ENCODE measurements around the gene GOLGA1. TPM values are rescaled to one million over a fixed set of nuclear protein-coding genes. Genes with fewer than 3 reads are reported as not detected.

Gene GOLGA1
- total and polyA plus RNA-seq, 2 of the 13 experiments (the other 11 are each of a cell fraction or from before 2014, with no cell fraction given): 12.7 to 15.9 TPM

DNA sequence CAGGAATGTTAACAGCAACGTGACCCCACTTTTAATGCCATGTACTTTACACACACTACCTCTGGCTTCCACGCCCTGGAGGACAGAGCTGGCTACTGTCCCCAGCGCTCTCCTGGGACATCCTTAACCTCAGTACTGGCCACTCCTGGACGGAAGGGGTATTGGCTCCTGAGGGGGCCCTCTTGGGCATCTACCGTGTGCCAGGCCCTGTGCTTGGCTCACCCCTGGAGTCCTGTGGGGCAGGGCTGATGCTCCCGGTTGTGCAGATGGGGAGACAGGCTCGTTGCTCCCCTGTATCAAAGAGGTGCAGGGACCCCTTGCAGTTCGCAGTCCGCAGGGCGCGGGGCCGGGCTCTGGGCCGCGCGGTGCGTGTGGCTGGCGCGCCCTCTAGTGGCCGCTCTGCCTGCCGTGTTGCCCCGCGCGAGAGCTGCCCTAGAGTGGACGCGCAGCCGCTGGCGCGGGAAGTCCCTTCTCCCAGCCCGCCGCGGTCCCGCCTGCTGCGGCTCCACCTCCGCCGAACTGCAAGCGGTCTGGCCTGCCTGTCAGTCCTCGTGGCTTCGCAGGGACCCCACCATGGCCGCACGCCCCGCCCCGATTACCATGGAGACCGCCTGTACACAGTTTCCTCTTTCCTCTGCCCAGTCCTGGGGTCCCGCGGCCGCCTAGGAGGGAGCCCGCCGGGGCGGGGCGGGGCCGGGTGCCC, 87.9 kb downstream of the GOLGA1 start, which contains the start of gene WDR38 (continued):
- TF ChIP-seq RFX5 (IDR thresholded peaks at IDR 0.05; ENCODE audit: low read depth, low read length): no peak
- TF ChIP-seq, protein P1, sequence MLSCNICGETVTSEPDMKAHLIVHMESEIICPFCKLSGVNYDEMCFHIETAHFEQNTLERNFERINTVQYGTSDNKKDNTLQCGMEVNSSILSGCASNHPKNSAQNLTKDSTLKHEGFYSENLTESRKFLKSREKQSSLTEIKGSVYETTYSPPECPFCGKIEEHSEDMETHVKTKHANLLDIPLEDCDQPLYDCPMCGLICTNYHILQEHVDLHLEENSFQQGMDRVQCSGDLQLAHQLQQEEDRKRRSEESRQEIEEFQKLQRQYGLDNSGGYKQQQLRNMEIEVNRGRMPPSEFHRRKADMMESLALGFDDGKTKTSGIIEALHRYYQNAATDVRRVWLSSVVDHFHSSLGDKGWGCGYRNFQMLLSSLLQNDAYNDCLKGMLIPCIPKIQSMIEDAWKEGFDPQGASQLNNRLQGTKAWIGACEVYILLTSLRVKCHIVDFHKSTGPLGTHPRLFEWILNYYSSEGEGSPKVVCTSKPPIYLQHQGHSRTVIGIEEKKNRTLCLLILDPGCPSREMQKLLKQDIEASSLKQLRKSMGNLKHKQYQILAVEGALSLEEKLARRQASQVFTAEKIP (CRISPR knock-in tag; IDR thresholded peaks at IDR 0.05; ENCODE audit: borderline replicate concordance): no peak
- TF ChIP-seq, protein P2, sequence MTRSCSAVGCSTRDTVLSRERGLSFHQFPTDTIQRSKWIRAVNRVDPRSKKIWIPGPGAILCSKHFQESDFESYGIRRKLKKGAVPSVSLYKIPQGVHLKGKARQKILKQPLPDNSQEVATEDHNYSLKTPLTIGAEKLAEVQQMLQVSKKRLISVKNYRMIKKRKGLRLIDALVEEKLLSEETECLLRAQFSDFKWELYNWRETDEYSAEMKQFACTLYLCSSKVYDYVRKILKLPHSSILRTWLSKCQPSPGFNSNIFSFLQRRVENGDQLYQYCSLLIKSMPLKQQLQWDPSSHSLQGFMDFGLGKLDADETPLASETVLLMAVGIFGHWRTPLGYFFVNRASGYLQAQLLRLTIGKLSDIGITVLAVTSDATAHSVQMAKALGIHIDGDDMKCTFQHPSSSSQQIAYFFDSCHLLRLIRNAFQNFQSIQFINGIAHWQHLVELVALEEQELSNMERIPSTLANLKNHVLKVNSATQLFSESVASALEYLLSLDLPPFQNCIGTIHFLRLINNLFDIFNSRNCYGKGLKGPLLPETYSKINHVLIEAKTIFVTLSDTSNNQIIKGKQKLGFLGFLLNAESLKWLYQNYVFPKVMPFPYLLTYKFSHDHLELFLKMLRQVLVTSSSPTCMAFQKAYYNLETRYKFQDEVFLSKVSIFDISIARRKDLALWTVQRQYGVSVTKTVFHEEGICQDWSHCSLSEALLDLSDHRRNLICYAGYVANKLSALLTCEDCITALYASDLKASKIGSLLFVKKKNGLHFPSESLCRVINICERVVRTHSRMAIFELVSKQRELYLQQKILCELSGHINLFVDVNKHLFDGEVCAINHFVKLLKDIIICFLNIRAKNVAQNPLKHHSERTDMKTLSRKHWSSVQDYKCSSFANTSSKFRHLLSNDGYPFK (CRISPR knock-in tag; IDR thresholded peaks at IDR 0.05; ENCODE audit: borderline replicate concordance): peak; percentile 57; the same call in 1 of the 2 replicates
- peak; percentile 20; the same call in 1 of the 2 replicates for TF ChIP-seq ZNF776 (CRISPR knock-in tag; IDR thresholded peaks at IDR 0.05)
- no peak; the same call in 1 of the 2 replicates for TF ChIP-seq NR2F2 (IDR thresholded peaks at IDR 0.05; ENCODE audit: borderline replicate concordance, low read depth)
- no peak for TF ChIP-seq SP2 (CRISPR knock-in tag; IDR thresholded peaks at IDR 0.05)
- no peak for TF ChIP-seq KLF12 (CRISPR knock-in tag; IDR thresholded peaks at IDR 0.05; ENCODE audit: borderline replicate concordance)
- TF ChIP-seq RORA (CRISPR knock-in tag; IDR thresholded peaks at IDR 0.05): no peak
- TF ChIP-seq, protein P3, sequence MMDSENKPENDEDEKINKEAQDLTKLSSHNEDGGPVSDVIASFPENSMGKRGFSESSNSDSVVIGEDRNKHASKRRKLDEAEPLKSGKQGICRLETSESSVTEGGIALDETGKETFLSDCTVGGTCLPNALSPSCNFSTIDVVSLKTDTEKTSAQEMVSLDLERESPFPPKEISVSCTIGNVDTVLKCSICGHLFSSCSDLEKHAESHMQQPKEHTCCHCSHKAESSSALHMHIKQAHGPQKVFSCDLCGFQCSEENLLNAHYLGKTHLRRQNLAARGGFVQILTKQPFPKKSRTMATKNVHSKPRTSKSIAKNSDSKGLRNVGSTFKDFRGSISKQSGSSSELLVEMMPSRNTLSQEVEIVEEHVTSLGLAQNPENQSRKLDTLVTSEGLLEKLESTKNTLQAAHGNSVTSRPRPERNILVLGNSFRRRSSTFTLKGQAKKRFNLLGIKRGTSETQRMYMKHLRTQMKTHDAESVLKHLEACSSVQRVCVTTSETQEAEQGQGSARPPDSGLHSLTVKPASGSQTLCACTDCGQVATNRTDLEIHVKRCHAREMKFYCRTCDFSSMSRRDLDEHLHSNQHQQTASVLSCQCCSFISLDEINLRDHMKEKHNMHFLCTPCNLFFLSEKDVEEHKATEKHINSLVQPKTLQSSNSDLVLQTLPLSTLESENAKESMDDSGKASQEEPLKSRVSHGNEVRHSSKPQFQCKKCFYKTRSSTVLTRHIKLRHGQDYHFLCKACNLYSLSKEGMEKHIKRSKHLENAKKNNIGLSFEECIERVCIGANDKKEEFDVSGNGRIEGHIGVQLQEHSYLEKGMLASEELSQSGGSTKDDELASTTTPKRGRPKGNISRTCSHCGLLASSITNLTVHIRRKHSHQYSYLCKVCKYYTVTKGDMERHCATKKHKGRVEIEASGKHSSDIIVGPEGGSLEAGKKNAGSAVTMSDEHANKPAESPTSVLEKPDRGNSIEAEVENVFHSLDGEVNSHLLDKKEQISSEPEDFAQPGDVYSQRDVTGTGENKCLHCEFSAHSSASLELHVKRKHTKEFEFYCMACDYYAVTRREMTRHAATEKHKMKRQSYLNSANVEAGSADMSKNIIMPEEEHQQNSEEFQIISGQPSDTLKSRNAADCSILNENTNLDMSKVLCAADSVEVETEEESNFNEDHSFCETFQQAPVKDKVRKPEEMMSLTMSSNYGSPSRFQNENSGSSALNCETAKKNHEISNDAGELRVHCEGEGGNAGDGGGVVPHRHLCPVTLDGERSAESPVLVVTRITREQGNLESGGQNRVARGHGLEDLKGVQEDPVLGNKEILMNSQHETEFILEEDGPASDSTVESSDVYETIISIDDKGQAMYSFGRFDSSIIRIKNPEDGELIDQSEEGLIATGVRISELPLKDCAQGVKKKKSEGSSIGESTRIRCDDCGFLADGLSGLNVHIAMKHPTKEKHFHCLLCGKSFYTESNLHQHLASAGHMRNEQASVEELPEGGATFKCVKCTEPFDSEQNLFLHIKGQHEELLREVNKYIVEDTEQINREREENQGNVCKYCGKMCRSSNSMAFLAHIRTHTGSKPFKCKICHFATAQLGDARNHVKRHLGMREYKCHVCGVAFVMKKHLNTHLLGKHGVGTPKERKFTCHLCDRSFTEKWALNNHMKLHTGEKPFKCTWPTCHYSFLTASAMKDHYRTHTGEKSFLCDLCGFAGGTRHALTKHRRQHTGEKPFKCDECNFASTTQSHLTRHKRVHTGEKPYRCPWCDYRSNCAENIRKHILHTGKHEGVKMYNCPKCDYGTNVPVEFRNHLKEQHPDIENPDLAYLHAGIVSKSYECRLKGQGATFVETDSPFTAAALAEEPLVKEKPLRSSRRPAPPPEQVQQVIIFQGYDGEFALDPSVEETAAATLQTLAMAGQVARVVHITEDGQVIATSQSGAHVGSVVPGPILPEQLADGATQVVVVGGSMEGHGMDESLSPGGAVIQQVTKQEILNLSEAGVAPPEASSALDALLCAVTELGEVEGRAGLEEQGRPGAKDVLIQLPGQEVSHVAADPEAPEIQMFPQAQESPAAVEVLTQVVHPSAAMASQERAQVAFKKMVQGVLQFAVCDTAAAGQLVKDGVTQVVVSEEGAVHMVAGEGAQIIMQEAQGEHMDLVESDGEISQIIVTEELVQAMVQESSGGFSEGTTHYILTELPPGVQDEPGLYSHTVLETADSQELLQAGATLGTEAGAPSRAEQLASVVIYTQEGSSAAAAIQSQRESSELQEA (CRISPR knock-in tag; IDR thresholded peaks at IDR 0.05; ENCODE audit: not compliant biosample characterization): peak; percentile 64
- TF ChIP-seq ZNF75D (CRISPR knock-in tag; IDR thresholded peaks at IDR 0.05; ENCODE audit: borderline replicate concordance): no peak
- TF ChIP-seq FOXA1 (IDR thresholded peaks at IDR 0.05): no peak
- TF ChIP-seq FOXA1 (CRISPR knock-in tag; IDR thresholded peaks at IDR 0.05): no peak
- TF ChIP-seq, protein P4, sequence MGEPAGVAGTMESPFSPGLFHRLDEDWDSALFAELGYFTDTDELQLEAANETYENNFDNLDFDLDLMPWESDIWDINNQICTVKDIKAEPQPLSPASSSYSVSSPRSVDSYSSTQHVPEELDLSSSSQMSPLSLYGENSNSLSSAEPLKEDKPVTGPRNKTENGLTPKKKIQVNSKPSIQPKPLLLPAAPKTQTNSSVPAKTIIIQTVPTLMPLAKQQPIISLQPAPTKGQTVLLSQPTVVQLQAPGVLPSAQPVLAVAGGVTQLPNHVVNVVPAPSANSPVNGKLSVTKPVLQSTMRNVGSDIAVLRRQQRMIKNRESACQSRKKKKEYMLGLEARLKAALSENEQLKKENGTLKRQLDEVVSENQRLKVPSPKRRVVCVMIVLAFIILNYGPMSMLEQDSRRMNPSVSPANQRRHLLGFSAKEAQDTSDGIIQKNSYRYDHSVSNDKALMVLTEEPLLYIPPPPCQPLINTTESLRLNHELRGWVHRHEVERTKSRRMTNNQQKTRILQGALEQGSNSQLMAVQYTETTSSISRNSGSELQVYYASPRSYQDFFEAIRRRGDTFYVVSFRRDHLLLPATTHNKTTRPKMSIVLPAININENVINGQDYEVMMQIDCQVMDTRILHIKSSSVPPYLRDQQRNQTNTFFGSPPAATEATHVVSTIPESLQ (CRISPR knock-in tag; conservative IDR thresholded peaks at IDR 0.05): no peak
- no peak for TF ChIP-seq NCOA2 (CRISPR knock-in tag; IDR thresholded peaks at IDR 0.05)
- no peak for TF ChIP-seq ISX (CRISPR knock-in tag; conservative IDR thresholded peaks at IDR 0.05)

Data from HepG2 (cell line).